T-helper 22 cell (primary cell): ENCODE results near the gene HRC.

Experiments
- DNase-seq: peaks from one replicate; pipeline ENCODE4 v3.0.0-alpha.2; 2020; ENCODE audit warnings: low read depth

Gene HRC

DNA sequence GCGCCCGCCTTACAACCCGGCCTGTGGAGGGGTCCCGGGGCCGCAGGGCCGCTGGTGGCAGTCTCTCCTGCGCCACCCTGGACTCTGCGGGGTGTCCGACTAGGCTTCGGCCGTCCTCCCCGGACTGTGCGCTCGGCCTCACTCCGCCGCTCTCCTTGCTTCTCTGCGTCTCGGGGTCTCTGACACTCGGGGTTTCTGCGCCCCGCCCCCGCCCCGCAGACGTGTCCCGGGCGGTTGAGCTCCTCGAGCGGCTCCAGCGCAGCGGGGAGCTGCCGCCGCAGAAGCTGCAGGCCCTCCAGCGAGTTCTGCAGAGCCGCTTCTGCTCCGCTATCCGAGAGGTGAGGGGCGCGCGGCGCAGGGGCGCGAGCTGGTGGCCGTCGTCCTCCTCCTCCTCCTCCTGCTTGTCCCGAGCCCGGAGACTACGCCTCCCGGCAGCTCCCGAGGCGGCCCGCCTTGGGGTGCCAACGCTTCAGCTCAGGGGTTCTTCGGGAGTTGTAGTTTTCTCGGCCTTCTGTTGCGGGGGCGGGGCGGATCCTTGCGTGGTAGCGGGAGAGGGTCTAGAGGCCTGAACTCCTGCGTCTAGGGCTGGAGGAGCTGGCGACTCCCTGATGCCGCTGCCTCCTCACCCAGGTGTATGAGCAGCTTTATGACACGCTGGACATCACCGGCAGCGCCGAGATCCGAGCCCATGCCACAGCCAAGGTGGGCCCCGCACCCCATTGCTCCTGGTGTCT, 40.4 kb downstream of the HRC start:
- no peak for DNase-seq

DNA sequence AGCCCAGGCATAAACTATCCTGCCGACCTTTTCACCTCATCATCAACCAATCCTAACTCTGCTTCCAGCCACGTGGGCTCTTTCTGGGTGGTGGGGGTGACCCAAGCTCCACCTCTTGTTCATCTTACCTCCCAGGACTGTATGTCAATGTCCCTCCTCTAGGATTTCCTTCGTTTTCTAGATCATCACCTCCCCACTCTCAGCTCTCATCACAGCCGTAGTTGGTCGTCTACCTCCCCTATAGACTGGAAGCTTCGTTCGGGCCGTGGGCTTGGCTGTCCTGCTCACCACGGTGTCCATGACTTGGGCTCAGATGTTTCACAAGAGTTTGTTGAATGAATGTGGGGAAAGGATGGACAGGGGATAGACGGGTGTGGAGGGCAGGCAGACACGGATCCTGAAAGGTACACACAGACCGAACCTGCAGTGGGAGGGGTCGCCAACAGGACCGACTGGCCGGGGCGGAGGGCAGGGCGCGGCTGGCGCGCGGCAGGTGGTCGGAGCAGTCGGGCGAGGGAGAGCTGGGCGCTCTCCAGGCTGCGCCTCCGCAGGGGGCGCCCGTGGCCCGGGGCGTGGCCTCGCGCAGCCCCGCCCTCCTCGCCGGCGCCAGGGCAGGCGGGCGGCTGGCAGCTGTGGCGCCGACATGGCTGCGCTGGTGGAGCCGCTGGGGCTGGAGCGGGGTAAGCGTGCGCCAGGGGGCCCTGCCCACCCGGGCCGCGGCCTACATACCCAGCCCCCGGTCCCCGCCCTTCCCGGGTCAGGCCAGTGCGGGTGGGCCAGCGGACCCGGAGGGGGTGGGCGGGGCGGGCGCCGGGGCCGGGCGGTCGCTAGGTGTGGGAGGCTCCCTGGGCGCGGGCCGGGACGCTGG, 41.2 kb downstream of the HRC start, which contains the start of gene LIN7B:
TSS of gene LIN7B (plus strand) at position 609 of the 868 bp plus-strand sequence. CDS start at position 644, 35 bp downstream.
- DNase-seq: peak; percentile 63

DNA sequence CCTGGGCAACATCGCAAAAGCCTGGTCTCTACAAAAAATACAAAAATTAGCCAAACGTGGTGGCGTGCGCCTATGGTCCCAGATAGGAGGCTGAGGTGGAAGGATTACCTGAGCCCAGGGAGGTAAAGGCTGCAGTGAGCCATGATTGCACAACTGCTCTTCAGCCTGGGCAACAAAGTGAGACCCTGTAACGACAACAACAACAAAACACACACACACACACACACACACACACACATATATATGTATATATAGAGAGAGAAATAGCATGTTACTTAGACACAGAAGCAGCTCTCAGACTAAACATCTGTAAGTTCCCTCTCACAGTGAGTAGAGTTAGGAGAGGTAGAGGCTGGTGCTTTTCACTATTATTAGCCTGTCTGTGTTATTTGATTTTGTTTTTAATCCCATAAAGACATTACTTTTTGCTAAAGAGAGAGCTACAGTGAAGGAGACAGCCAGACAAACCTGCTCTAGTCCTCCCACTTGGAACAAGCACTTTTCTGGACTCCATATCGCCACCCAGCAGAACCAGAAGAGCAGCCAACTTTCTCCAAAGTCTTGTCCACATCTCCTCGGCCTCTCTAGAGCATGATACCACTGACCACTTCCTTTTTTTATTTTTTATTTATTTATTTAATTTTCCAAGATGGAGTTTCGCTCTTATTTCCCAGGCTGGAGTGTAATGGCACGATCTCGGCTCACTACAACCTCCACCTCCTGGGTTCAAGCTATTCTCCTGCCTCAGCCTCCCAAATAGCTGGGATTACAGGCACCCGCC, 43.8 kb downstream of the HRC start:
- DNase-seq: no peak

DNA sequence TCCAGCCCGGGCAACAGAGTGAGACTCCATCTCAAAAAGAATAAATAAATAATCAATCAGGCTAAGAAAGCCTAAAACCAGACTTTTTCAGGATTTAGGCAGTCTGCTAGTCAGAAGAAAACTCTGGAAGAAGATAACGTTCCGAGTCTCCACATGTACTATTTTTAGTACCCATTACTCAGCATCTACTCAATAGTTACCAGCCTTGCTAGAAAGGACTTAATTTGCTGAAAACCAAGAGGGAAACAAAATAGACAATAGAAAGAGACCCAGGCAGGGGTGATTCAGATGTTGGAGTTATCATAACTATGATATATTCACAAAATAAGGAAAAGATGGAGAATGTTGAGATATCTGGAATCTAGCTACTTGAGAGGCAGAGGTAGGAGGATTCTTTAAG, 44.6 kb downstream of the HRC start:
- no peak for DNase-seq

DNA sequence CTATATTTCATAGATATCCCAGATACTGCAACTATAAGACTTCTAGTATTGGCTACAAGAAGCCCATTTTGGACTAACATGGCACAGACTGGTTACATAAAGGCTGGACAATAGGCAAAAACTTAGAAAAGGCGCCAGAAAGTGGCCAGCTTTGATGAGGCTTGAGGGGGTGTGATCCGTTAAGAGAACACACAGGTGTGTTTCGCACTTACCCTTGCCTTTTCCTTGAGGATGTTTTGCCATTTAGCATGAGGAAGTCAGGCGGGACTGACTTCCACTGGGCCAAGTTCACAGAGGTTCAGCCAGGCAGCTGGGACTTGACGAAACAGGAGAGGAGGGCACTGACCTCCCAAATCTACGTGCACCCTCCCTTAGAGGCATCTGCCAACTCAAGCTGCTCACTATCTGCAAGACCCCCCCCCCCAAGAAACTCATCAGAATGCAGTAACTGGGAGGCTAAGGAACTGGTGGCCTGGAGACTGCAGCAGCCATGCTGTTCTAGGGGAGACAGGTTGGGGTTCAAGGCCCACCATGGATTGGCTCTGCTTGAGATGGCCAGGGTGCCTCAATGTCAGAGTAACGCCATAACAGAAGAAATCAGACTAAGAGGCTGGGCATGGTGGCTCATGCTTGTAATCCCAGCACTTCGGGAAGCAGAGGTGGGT, 45.5 kb downstream of the HRC start:
- DNase-seq: no peak

DNA sequence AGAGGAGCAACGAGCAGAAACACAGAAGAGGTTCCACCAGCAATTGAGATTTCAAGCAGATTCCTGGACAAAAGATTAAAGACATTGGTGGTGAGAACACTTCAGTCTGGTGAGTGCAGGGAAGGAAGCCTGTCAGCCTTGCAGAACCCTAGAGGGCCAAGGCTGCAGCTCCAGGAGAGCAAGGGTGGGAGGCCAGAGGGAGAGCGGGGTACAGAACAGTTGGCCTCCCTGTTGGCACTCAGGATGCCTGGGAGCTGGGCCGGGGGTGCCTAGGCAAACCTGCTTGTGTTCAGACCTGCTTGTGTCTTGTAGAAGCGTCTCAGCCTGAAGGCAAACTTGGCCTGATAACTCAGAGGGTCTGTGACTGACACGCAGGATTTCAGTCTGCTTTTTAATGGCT, 46.1 kb downstream of the HRC start:
- DNase-seq: no peak

DNA sequence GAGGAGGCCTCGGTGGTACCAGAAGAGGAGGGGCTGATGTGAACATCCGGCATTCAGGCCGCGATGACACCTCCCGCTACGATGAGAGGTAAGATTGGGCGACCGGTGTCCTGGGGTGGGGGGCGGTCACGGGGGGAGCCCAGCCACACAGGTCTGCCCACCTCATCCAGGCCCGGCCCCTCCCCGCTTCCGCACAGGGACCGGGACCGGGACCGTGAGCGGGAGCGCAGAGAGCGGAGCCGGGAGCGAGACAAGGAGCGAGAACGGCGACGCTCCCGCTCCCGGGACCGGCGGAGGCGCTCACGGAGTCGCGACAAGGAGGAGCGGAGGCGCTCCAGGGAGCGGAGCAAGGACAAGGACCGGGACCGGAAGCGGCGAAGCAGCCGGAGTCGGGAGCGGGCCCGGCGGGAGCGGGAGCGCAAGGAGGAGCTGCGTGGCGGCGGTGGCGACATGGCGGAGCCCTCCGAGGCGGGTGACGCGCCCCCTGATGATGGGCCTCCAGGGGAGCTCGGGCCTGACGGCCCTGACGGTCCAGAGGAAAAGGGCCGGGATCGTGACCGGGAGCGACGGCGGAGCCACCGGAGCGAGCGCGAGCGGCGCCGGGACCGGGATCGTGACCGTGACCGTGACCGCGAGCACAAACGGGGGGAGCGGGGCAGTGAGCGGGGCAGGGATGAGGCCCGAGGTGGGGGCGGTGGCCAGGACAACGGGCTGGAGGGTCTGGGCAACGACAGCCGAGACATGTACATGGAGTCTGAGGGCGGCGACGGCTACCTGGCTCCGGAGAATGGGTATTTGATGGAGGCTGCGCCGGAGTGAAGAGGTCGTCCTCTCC, 47.4 kb downstream of the HRC start:
- DNase-seq: no peak

DNA sequence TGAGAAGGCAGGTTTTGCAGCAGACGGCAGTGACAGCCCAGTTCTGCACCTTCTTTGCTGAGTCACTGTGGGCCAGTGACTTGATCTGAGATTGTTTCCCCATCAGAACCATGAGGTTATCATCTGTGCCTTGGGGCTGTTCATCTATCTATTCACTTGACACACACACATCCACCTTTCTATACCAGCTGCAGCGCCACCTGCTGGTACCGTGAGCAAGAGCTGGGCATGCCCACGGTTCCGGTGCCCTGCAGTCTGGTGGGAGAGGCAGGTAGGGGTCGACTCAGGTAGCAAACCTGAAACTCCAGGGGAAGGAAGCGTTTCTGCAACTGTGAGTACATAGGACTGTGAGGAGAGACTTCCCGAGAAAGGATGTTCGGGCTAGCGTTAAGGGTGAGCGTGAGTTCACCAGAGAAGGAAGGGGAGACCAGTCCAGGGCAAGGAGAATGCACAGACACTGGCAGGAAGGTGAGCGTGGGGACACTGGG, 48.5 kb downstream of the HRC start:
- no peak for DNase-seq

DNA sequence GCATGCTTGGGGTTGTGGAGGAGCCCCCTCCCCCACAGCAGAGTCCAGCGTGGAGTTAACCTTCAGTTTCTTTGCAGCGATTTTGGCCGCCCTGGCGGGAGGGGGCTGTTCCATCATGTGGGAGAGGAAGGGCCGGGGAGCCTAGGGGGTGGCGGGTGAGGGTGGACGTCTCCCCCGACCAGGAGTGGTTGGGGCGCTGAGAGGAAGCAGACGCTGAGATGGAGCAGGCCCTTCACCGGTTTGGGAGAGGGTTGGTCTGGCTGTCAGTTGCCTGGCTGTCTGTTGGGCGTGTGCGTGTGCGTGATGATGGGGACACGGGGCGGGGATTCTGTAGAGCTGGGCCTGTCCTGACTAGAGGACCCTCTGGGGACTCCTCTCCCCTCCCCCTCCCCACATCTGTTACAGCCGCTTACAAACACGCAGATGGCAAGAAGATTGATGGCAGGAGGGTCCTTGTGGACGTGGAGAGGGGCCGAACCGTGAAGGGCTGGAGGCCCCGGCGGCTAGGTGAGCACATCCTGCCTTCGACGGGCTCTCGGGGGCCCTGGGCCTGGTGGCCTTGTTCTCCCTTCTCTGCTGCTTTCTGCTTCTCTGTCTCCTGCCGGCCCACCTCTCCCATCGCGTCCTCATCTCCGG, 50.8 kb downstream of the HRC start:
- DNase-seq: no peak

DNA sequence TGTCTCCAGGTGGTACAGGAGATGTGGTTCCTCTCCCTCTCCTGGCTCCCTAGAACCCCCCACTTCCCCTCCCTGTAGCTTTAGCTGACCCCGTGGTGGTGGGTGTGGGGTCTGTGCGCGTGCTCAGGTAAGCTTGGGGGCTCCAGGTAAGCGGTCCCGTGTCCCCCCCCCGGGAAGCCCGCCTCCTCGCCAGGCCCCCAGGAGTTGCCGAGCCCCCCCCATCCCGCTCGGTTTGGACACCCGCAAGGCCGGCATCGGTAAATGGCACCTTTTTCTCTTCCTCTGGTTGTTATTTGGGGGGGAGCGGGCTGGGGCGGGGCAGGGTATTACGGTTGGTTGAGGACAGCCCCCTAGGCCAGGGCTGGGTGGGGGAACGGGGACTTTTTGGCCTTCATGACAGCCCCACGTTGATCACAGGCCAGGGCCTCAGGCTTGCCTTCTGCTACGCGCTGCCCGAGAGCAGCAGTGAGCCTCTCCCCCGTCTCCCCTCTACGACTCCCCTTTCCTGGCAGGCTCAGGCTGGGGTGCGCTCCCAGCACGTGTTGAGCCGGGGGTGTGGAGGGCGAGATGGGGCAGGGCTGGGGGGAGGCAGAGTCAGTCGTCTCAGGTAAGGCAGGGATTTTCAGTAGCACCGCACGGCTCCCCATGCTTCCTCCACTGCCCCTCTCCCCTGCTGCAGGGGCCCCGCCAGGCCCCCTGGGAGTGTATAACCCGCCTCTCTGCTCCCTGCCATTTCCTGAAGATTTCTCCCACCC, 51.7 kb downstream of the HRC start:
- no peak for DNase-seq

DNA sequence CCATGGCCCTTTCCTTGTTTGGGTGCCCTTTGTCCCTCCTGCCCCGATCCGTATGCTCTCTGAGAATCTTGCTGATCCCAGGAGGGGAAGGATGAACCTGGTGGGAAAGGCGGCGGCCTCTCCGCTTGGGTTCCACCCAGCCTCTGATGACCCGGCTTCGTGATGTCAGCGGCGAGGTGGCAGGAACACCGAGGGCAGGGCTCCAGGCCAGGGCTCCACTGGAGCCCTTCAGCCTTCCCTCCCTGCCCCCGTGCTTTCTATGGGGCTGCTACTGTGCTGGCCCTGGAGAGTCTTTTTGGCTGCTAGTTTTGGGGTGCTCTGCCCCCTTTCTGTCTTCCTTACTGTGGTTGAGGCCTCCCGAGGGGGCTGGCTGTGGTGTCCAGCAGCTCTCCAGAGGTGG, 52.9 kb downstream of the HRC start:
- DNase-seq: no peak
